ENCODE data around the gene SORBS1.
A peak's percentile ranks its signal among the peaks of the same experiment; 100 is the strongest.

SORBS1 gene

DNA sequence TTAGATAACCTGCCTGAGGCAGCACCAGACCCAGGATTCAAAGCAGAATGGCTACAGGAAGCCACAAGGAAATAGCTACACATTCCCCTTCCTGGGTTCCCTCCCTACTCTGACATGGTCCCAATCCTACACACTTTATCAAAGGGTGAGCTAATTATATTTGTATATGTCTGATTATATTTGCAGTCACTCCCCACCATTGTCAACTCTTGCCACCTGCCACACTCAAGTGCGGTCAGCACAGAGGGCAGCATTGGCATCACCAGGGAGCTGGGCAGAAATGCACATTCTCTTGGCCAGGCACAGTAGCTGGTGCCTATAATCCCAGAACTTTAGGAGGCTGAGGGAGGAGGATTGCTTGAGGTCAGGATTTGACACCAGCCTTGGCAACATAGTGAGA is 156.3 kb downstream of the SORBS1 start:
- DNase-seq = no peak

DNA sequence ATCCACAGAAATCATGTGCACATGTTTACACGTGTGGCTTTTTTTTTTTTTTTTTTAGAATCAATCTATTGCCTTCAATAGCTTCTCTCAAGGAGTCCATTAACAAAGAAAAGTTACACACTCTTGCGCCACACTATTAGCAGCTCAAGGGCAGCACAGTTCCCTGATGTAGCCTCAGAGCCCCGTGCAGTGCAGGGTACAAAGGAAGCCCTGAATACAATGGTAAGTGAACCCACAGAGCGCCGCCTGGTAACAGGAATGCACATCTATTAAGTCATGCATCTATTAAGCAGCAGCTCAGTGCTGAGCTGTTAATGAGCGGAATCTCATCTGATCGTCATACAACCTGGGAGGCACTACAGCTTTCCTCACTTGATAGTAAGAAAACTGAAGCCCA is 156.7 kb downstream of the SORBS1 start:
- DNase-seq = no peak

GRCh38 chr10:95403700-95404461 is 157.3 kb downstream of the SORBS1 start:
- no peak for DNase-seq

- DNase-seq = no peak
Measured at GRCh38 chr10:95401704-95402469, 159.3 kb downstream of the SORBS1 start.

GRCh38 chr10:95400787-95401186 is 160.4 kb downstream of the SORBS1 start:
- DNase-seq = no peak

- DNase-seq = no peak
Measured at GRCh38 chr10:95399183-95399582, 162.0 kb downstream of the SORBS1 start.

- DNase-seq = no peak
Measured at GRCh38 chr10:95397747-95398146, 163.4 kb downstream of the SORBS1 start.

DNA sequence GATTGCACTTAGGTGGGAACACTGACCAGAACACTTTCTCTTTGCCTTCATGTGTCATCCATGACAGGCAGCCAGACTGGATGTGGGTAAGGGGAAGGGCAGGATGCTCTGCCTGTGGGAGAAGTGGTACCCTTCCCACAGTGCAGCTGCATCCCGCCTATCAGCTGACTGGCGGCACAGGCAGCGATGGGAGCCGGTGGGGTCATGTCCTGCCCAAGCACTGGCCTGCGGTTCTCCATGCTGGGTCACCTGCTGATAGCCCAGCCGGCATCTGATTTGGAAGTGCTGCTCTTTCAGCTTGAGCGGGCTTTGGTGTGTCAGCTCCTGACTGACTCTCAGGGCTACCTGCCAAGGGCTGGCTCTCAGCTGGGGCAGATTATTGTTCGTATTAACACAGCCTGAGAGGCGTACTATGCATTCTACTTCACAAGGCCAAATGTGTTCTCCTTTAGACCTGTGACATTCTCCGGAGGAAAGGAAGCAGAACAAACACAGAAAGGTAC is 165.2 kb downstream of the SORBS1 start:
- DNase-seq = peak; percentile 59

GRCh38 chr10:95394161-95394880 is 166.8 kb downstream of the SORBS1 start:
- DNase-seq = no peak

DNA sequence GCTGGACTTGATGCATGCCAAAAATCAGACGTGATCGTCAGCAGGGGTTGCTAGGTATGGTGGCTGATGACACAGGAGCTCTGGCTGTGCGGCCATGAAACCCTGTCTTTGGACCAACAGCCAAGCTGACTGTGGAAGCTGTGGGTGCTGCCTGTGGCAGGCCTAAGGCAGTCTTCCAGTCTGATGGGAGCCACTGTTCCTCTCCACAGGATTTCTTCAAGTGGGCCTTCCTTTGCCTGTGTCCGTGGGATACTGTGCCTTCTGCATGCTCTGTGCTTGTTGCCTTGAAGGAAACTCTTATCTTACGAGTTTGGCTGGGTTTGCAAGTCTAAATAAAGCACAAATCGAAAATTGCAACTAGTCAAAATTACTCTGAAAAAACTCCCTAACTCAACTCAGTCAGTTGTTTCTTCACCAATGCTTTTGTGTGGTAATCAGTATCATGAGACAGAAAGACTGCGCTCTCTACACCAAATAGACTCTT is 168.4 kb downstream of the SORBS1 start:
- DNase-seq = no peak

DNA sequence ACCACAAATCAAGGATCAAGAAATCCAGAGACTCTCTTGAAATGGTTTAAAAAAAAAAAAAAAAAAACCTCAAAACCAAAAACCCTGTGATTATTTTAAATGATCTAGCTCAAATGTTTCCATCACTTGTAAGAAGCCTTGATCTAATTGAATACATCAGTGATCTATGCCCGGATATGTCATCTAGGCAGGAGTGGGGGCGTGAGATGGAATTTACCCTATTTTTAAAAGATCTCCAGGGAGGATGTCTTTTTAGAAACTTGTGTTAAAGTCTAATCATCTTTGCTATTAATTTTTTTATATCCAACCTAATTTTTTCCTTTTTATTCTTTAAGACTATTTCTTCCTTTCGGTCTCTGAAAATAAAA is 169.0 kb downstream of the SORBS1 start:
- DNase-seq = no peak

DNA sequence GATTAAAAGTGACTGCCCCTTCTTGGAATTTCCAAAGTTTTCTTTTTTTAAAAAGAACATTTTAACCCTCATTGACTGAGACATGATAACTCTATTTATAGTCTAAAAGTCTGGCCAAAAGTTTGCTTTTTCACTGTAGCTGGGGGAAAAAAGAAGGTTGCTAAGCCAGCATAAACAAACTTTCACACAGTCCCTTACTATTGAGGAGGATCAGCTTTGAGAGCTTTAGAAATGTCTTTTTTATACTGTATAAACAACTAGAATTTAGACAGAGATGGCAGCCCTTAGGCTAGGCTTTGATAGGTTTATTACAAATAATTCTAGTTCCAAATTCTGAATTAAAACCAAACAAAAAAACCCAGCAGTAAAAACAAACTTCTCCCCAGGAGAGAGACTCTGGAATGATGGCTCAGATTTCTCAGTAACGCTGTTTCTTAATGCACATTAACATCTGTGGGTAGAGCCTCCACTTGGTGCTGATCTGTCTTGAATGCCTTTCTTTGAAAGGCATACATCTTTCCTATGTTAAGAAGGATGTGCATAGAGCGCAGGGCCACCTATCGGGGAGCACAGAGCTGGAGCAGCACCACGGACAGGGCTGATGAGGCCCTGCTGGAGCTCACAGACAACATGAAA is 169.5 kb downstream of the SORBS1 start:
- no peak for DNase-seq

DNA sequence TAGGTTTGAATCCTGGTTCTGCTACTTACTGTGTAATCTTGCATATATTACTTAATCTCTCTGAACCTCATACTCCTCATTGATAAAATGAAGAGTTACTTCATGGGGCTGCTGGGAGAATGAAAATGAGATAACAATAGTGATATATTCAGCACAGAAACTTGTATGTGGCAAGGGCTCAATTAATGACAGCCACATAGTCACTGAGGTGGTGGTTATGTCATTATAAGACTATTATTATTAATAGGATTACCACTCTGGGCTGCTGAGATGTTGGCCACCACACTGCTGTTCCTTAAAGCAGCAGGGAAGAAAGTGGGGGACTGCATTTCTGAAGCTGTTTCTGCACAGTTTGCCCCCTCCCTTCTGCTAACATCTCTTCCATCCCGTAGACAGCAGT is 170.0 kb downstream of the SORBS1 start:
- DNase-seq = no peak

DNA sequence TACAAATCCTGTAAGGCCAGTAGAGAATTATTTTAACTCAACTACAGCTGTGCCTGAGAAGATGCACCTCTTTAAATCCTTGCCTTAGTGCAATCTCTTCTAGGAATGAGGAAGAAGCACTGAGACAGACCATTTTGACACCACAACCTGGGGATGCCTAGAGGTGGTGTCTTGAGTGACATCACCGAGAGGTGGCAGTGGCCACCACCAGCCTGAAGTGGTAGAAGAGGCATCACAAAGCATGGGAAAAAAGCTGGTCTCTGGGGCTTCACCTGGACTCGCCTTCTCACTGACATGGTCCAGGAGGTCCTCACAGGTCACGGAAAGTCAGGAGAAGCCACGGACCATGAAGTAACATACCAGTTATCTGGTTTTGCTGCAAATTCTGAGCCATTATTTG is 171.2 kb downstream of the SORBS1 start:
- DNase-seq = no peak

DNA sequence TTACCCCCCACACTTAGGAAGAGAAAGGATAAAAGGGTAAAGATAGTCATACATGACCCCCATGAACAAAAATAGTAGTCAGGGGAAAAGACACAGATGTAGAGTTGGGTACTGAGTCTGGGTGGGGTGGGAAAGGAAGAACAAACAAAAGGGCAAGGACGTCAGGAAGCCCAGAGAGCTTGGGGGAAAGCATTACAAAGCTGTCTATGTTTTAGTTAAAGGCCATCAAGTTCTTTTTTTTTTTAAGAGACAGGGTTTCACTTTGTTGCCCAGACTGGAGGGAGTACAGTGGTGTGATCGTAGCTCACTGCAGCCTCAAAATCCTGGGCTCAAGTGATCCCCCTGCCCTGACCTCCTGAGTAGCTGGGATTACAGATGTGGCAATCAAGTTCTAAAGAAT is 172.0 kb downstream of the SORBS1 start:
- no peak for DNase-seq

- DNase-seq = peak; percentile 22
Measured at GRCh38 chr10:95388539-95388938, 172.6 kb downstream of the SORBS1 start.

- no peak for DNase-seq
Measured at GRCh38 chr10:95388109-95388471, 173.1 kb downstream of the SORBS1 start.

- DNase-seq = no peak
Measured at GRCh38 chr10:95384011-95384704, 177.0 kb downstream of the SORBS1 start.

DNA sequence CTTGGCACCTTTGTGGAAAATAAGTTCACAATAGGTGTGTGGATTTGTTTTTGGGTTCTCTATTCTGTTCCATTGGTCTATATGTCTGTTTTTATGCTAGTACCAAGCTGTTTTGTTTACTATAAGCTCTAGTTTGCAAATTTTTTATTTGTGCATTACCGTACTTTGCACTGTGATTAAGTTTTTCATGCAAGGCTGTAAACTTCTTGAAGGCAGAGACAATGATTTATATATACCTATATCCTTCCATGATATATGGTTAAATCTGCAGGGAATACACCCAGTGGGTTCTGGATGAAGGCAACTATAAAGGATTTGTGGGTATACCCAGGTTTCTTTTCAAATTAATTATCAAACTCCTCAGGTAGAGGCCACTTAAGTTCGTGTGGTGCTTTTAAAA is 178.6 kb downstream of the SORBS1 start:
- no peak for DNase-seq

DNA sequence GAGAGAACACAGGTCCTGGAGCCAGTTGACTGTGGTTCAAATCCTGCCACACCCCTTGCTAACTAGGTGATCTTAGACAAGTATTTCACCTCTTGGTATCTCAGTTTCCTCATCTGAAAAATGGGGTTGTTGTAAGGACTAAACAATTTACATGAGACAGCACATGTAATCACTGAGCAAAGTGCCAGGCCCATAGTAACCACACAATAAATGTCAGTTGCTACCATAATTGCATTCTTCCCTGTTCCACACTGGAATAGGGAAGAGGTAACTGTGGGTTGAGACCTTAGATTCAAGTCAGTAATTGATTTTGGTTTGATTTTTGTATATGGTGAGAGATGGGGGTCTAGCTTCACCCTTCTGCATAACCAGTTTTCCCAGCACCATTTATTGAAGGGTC is 179.0 kb downstream of the SORBS1 start:
- no peak for DNase-seq

DNA sequence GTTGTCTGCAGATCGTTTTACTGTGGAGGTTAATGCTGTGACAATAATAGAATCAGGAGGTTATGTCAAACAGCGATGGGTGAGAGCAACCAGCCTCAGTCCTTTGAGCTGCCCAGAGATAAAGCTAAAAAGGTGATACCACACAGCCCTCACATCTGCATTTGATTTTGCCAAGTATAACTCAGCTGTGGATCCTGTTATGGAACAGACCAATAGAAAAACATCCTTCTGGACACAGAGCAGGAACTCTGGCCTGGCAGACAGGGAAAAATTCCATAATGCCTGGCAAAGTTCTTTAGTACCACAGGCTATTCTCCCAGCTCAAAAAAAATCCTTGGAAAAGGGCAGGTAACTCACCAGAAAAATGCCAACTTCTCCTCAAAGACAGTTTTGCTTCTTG is 183.2 kb downstream of the SORBS1 start:
- DNase-seq = no peak

GRCh38 chr10:95375418-95375817 is 185.8 kb downstream of the SORBS1 start:
- DNase-seq = no peak
